SK-N-MC (cell line): Measurements from ENCODE around the gene DMAC2.

Source experiments
- EZH2 ChIP-seq: fragments of 200-600 bp; sonication (generic); IDR thresholded peaks from one replicate; pipeline ENCODE4 v1.6.1; 2017; ENCODE audit warnings: antibody characterized with exemption
- FOXP2 ChIP-seq: optimal IDR thresholded peaks from 2 replicates; pipeline ENCODE3; 2011; ENCODE audit warnings: mild to moderate bottlenecking, moderate library complexity; ENCODE audit not compliant: insufficient read depth; ENCODE audit errors: extremely low read length, control extremely low read depth
- POLR2AphosphoS5 ChIP-seq: IDR thresholded peaks from 2 replicates; pipeline ENCODE4 v1.6.1; 2012; ENCODE audit warnings: mild to moderate bottlenecking, low read depth, low read length, borderline replicate concordance

- TF ChIP-seq EZH2, result no peak
- TF ChIP-seq POLR2AphosphoS5, result no peak
- TF ChIP-seq FOXP2, result no peak
These were observed 40.2 kb downstream of the DMAC2 start for GRCh38 chr19:41399525-41399924.
